H1 (cell line): ENCODE results near the gene PEPD. TPM values are rescaled to one million over a fixed set of nuclear protein-coding genes. Genes with fewer than 3 reads are reported as not detected.

Experiments used
- CTCF ChIA-PET: fragments of 300-600 bp; sonication (Branson Sonifier 250); formaldehyde crosslinking; loops from one replicate; lab custom pipeline; 2021; ENCODE audit not compliant: partially characterized antibody; lab: Charles Lee
- POLR2A ChIA-PET: fragments of 300-600 bp; sonication (Branson Sonifier 250); formaldehyde crosslinking; loops from one replicate; lab custom pipeline; 2021; ENCODE audit warnings: inconsistent platforms; ENCODE audit not compliant: partially characterized antibody; lab: Charles Lee
- DNase-seq, 2 experiments: peaks; one replicate each; pipeline versions ENCODE4 v3.0.0 to v3.0.0-alpha.2; 2010 to 2022; ENCODE audit warnings: low spot score in 2 of 2, low read depth in 1 of 2, mixed read lengths in 1 of 2
- FAIRE-seq: peaks from 2 replicates; lab custom pipeline; 2011; peaks lifted over from hg19 to GRCh38; lab: Jason Lieb, UNC
- H2AFZ ChIP-seq: 2 replicates; pipeline ENCODE4 v1.8.1; 2012; ENCODE audit warnings: low read length, inconsistent platforms
- H2AK5ac ChIP-seq: 2 replicates; pipeline ENCODE4 v1.6.1; 2013; ENCODE audit warnings: low read depth, low read length
- H2BK120ac ChIP-seq: replicated peaks from 2 replicates; pipeline ENCODE3; 2013; ENCODE audit warnings: low read depth, low read length, inconsistent platforms
- H2BK12ac ChIP-seq: 2 replicates; pipeline ENCODE4 v1.6.1; 2013; ENCODE audit warnings: low read depth, low read length
- H2BK15ac ChIP-seq: 2 replicates; pipeline ENCODE4 v1.6.1; 2013; ENCODE audit warnings: low read length
- H2BK20ac ChIP-seq: 2 replicates; pipeline ENCODE4 v1.6.1; 2013; ENCODE audit warnings: low read length
- H2BK5ac ChIP-seq: 2 replicates; pipeline ENCODE4 v1.6.1; 2013; ENCODE audit warnings: low read depth, low read length
- H3K14ac ChIP-seq: 2 replicates; pipeline ENCODE4 v1.6.1; 2013; ENCODE audit warnings: inconsistent platforms; ENCODE audit not compliant: insufficient read length
- H3K18ac ChIP-seq: 2 replicates; pipeline ENCODE4 v1.6.1; 2013; ENCODE audit warnings: low read length; ENCODE audit errors: extremely low read depth
- H3K23ac ChIP-seq: 2 replicates; pipeline ENCODE4 v1.6.1; 2013; ENCODE audit warnings: inconsistent platforms; ENCODE audit not compliant: insufficient read length
- H3K23me2 ChIP-seq: 2 replicates; pipeline ENCODE4 v1.6.1; 2013; ENCODE audit warnings: low read depth, low read length
- H3K27ac ChIP-seq: 2 replicates; pipeline ENCODE4 v1.6.1; 2011; ENCODE audit warnings: low read depth, low read length, inconsistent platforms
- H3K27me3 ChIP-seq, 4 experiments: replicated peaks in 1 of 4; 1 replicate in 1 of 4; 2 replicates in 3 of 4; pipeline versions ENCODE4 v1.6.1 to v1.8.1; 2011 to 2013; ENCODE audit warnings: low read length in 3 of 4, mild to moderate bottlenecking in 3 of 4, inconsistent platforms in 2 of 4, mixed read lengths in 2 of 4, moderate library complexity in 1 of 4; ENCODE audit not compliant: control insufficient read depth in 3 of 4, insufficient read depth in 3 of 4; ENCODE audit errors: extremely low read depth in 1 of 4
- H3K36me3 ChIP-seq, 4 experiments: 2 replicates each; pipeline versions ENCODE4 v1.6.1 to v1.8.1; 2011 to 2013; ENCODE audit warnings: mild to moderate bottlenecking in 4 of 4, low read length in 3 of 4, moderate library complexity in 2 of 4, control low read depth in 1 of 4, inconsistent platforms in 1 of 4; ENCODE audit not compliant: insufficient read depth in 4 of 4, control insufficient read depth in 2 of 4
- H3K4ac ChIP-seq: replicated peaks from 2 replicates; pipeline ENCODE3; 2013; ENCODE audit warnings: low read length, low read depth, mixed read lengths, inconsistent platforms; ENCODE audit not compliant: insufficient read length
- H3K4me1 ChIP-seq, 4 experiments: replicated peaks in 1 of 4; 1 replicate in 1 of 4; 2 replicates in 3 of 4; pipeline versions ENCODE4 v1.6.1 to v1.8.1; 2011 to 2013; ENCODE audit warnings: low read length in 3 of 4, inconsistent platforms in 2 of 4, mixed read lengths in 1 of 4; ENCODE audit not compliant: insufficient read depth in 4 of 4, control insufficient read depth in 3 of 4
- H3K4me2 ChIP-seq, 2 experiments: 2 replicates each; pipeline versions ENCODE4 v1.6.1 to v1.8.1; 2011 to 2013; ENCODE audit warnings: low read depth in 2 of 2, low read length in 2 of 2, control low read depth in 1 of 2, inconsistent platforms in 1 of 2, mild to moderate bottlenecking in 1 of 2; ENCODE audit not compliant: insufficient read depth in 1 of 2
- H3K4me3 ChIP-seq, 4 experiments: fragments of 200-600, 300-600 bp in 1 of 4; sonication (generic), shearing (Covaris generic), sonication (Bioruptor Twin) in 1 of 4; 2 replicates each; pipeline versions ENCODE4 v1.5.1 to v1.8.1; 2011 to 2016; ENCODE audit warnings: low read length in 4 of 4, low read depth in 3 of 4, control low read depth in 2 of 4, inconsistent platforms in 2 of 4, mild to moderate bottlenecking in 2 of 4, mixed read lengths in 1 of 4, moderate library complexity in 1 of 4; ENCODE audit not compliant: insufficient read depth in 2 of 4; ENCODE audit errors: extremely low read depth in 1 of 4
- H3K56ac ChIP-seq: replicated peaks from 2 replicates; pipeline ENCODE3; 2013; ENCODE audit warnings: low read depth, mild to moderate bottlenecking, mixed read lengths, low read length, inconsistent platforms; ENCODE audit not compliant: insufficient read length
- H3K79me1 ChIP-seq: 2 replicates; pipeline ENCODE4 v1.6.1; 2013; ENCODE audit warnings: low read depth, low read length, control low read depth
- H3K79me2 ChIP-seq, 2 experiments: 2 replicates each; pipeline versions ENCODE4 v1.6.1 to v1.8.1; 2012 to 2013; ENCODE audit warnings: low read length in 2 of 2, mild to moderate bottlenecking in 2 of 2, inconsistent platforms in 1 of 2; ENCODE audit not compliant: insufficient read depth in 2 of 2, control insufficient read depth in 1 of 2
- H3K9ac ChIP-seq, 4 experiments: replicated peaks in 1 of 4; 1 replicate in 1 of 4; 2 replicates in 3 of 4; pipeline versions ENCODE4 v1.6.1 to v1.8.1; 2011 to 2013; ENCODE audit warnings: low read depth in 3 of 4, low read length in 3 of 4, control low read depth in 2 of 4, mild to moderate bottlenecking in 2 of 4, moderate library complexity in 2 of 4, inconsistent platforms in 1 of 4; ENCODE audit errors: extremely low read depth in 1 of 4
- H3K9me3 ChIP-seq, 2 experiments: 2 replicates each; pipeline versions ENCODE4 v1.6.1 to v1.8.1; 2012 to 2013; ENCODE audit warnings: mild to moderate bottlenecking in 2 of 2, moderate library complexity in 2 of 2, control low read depth in 1 of 2, inconsistent platforms in 1 of 2, low read depth in 1 of 2, low read length in 1 of 2, mixed read lengths in 1 of 2; ENCODE audit not compliant: insufficient read depth in 2 of 2
- H4K20me1 ChIP-seq, 2 experiments: replicated peaks in 1 of 2; 2 replicates each; pipeline versions ENCODE3 to v1.8.1; 2011 to 2013; ENCODE audit warnings: inconsistent platforms in 2 of 2, low read length in 2 of 2, mild to moderate bottlenecking in 1 of 2; ENCODE audit not compliant: insufficient read depth in 2 of 2, control insufficient read depth in 1 of 2
- H4K5ac ChIP-seq: 2 replicates; pipeline ENCODE4 v1.6.1; 2013; ENCODE audit warnings: low read length, low read depth, mixed read lengths, inconsistent platforms; ENCODE audit not compliant: insufficient read length
- H4K8ac ChIP-seq: 2 replicates; pipeline ENCODE4 v1.8.0; 2013; ENCODE audit warnings: mild to moderate bottlenecking, moderate library complexity, low read length, inconsistent platforms; ENCODE audit not compliant: insufficient read depth; ENCODE audit errors: extremely low read depth
- H4K91ac ChIP-seq: replicated peaks from 2 replicates; pipeline ENCODE3; 2013; ENCODE audit warnings: low read length, mixed read lengths, inconsistent platforms; ENCODE audit not compliant: insufficient read length
- CHD1 ChIP-seq: IDR thresholded peaks from 2 replicates; pipeline ENCODE4 v1.6.1; 2012; ENCODE audit warnings: low read depth, low read length, improper control_type of control experiment
- FOSL1 ChIP-seq: IDR thresholded peaks from 2 replicates; pipeline ENCODE4 v1.6.1; 2011; ENCODE audit warnings: mild to moderate bottlenecking, low read depth, low read length, moderate library complexity; ENCODE audit not compliant: insufficient read depth
- GABPA ChIP-seq: IDR thresholded peaks from 2 replicates; pipeline ENCODE4 v1.6.1; 2011; ENCODE audit warnings: mild to moderate bottlenecking, low read length, moderate library complexity, borderline replicate concordance; ENCODE audit not compliant: insufficient read depth
- GTF2F1 ChIP-seq: IDR thresholded peaks from 2 replicates; pipeline ENCODE4 v1.6.1; 2012; ENCODE audit warnings: low read depth, low read length, improper control_type of control experiment, borderline replicate concordance
- JUND ChIP-seq: IDR thresholded peaks from 2 replicates; pipeline ENCODE4 v1.6.1; 2011; ENCODE audit warnings: mild to moderate bottlenecking, improper control_type of control experiment, low read length
- PHF8 ChIP-seq: fragments of 200-600 bp; sonication (generic); conservative IDR thresholded peaks from 2 replicates; pipeline ENCODE4 v1.7.1; 2012; ENCODE audit warnings: low read depth, mild to moderate bottlenecking, inconsistent platforms, low read length, moderate library complexity
- POU5F1 ChIP-seq: IDR thresholded peaks from 2 replicates; pipeline ENCODE4 v1.6.1; 2011; ENCODE audit warnings: low read depth, mild to moderate bottlenecking, low read length, moderate library complexity
- SIRT6 ChIP-seq: IDR thresholded peaks from one replicate; pipeline ENCODE4 v1.7.1; 2012; ENCODE audit warnings: low read length, inconsistent platforms
- WGBS, 2 experiments: shearing (Covaris generic) in 1 of 2; methylation state at CpG; one replicate each; pipeline versions ENCODE4 v1.1.6 to v1.1.7; 2013 to 2015; ENCODE audit warnings: low lambda C conversion rate in 2 of 2, mixed read lengths in 2 of 2, inconsistent platforms in 1 of 2, low coverage in 1 of 2, missing lambda C conversion rate in 1 of 2; ENCODE audit not compliant: insufficient replicate concordance in 2 of 2, insufficient coverage in 1 of 2, insufficient read length in 1 of 2; ENCODE audit errors: extremely low coverage in 1 of 2, missing lambda C conversion rate in 1 of 2; 5-methylcytosine and 5-hydroxymethylcytosine counted together
- polyA plus RNA-seq, 7 experiments: library from polyadenylated mRNA; depleted of rRNA in 3 of 7; stranded (reverse) in 5 of 7; unstranded in 2 of 7; fragments of >200 nt in 5 of 7; fragments of 200-250 nt in 2 of 7; gene quantifications; 1 replicate in 5 of 7; 2 replicates in 1 of 7; 4 replicates in 1 of 7; pipeline versions ENCODE4 v1.2.1 to v1.2.3, GENCODE V29; 2011 to 2013; ENCODE audit warnings: missing spikeins in 2 of 7, mixed read lengths in 2 of 7
- total RNA-seq: library from RNA; stranded (reverse); fragmentation: NEBNext Ultra II Directional; extraction: Animal tissue kit (Norgen Biotek cat#: 25700); gene quantifications from 2 replicates; pipeline ENCODE4 v1.2.1, GENCODE V29; 2021

Gene PEPD
- total and polyA plus RNA-seq, 2 of the 8 experiments (the other 6 are each of a cell fraction or from before 2014, with no cell fraction given): 84.1 to 178 TPM

- Histone ChIP-seq H3K56ac (no peak overlapping the region), H3K4me1 (no peaks in the 10 kb centered on the region), H4K20me1 (peaks cover 0 to 7% of the 10 kb centered on the region in 2 experiments), H2BK5ac (no peak overlapping the region), H2BK15ac (no peak overlapping the region), H2BK20ac (no peak overlapping the region), H2BK120ac (no peak overlapping the region), H3K23me2 (no peaks in the 10 kb centered on the region), H3K9ac (no peak overlapping the region), H3K4me2 (no peak overlapping the region), H3K79me1 (no peaks in the 10 kb centered on the region), H4K8ac (no peak overlapping the region), H3K9me3 (no peaks in the 10 kb centered on the region), H3K18ac (no peak overlapping the region), H3K27ac (no peak overlapping the region), H2AFZ (no peak overlapping the region), H3K23ac (no peak overlapping the region), H4K91ac (no peak overlapping the region), H2AK5ac (no peak overlapping the region), H3K4me3 (no peak overlapping the region), H3K4ac (no peak overlapping the region), H3K27me3 (no peaks in the 10 kb centered on the region), H3K36me3 (no peaks in the 10 kb centered on the region), H2BK12ac (no peak overlapping the region), H3K14ac (no peak overlapping the region), H4K5ac (no peak overlapping the region), H3K79me2 (no peaks in the 10 kb centered on the region)
- DNase-seq: no peak
- ChIA-PET POLR2A (no interaction called here), CTCF (interaction anchor here (1.0 kb wide), 1 partner anchor 9 kb away, joined by 3 read pairs; no protein-coding TSS in a partner anchor)
- no peak for FAIRE-seq
- TF ChIP-seq JUND (no peak), GABPA (no peak), GTF2F1 (no peak), POU5F1 (no peak), SIRT6 (no peak), PHF8 (no peak), CHD1 (no peak), FOSL1 (no peak)
- WGBS, 2 experiments: 89% methylated on average over 9 of the region's 9 CpGs; no CpG with 5 or more reads in 1 of the 2 experiments
These were observed 78.9 kb downstream of the PEPD start for GRCh38 chr19:33442706-33443105.
